Stimulated activated naive CD4-positive, alpha-beta T cell treated with Interleukin-2 at 50 U/mL for 16 hours (primary cell): ENCODE results near the gene NCOA3.
"Not testable (repeated sequence)": the region's sequence is repeated elsewhere in the genome, so short reads cannot be mapped to it uniquely, and the experiment has no call there.

Experiments
- DNase-seq: peaks from one replicate; lab custom pipeline; 2025; lab: John Stamatoyannopoulos, UW

NCOA3 gene

DNA sequence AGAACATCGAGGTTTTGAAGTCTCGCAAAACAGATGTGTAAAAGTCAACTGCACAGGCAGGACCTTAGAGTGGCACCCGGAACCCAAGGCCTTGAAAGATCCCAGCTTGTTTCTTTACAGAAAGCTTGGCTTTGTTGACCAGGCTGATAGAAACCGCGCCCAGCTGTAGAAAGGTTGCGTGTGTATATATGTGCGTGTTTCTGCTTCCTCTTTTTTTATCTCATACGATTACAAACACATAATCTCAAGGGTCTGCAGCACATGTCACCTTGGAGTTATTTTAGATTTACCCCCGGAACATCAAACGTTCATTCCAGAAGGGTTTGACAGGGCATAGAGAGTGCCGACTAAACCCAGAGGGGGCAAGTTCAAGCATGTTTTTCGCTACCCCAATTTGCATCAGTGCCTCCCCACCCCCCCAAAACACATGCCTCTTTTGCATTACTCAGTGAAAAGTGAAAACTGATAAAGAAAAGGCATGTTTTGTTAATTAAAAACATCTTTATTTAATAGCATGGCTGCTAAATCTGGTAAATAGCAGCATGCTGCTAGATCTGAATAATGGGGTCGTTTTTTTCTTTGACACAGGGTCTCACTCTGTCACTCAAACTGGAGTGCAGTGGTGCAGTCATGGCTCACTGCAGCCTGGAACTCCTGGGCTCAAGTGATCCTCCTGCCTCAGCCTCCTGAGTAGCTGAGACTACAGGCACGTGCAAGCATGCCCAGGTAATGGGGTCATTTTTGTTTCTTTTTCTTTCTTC is 33.2 kb upstream of the NCOA3 start:
- DNase-seq, result no peak

DNA sequence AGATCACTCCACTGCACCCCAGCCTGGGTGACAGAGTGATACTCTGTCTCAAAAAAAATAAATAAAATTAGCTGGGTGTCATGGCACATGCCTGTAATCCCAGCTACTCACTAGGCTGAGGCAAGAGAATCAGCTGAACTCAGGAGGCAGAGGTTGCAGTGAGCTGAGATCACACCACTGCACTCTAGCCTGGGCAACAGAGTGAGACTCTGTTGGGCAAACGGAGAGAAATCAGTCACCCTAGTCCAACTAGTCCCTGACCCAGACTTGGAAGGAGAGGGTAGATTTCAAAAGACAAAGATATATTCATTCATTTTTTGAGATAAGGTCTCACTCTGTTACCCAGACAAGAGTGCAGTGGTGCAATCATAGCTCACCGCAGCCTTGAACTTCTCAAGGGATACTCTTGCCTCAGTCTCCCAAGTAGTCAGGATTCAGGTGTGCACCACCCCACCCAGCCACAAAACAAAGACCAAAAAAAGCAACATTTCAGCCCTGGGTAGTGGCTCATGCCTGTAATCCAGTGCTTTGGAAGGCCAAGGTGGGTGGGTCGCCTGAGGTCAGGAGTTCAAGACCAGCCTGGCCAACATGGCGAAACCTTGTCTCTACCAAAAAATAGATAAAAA is 26.2 kb upstream of the NCOA3 start:
- no peak for DNase-seq

DNA sequence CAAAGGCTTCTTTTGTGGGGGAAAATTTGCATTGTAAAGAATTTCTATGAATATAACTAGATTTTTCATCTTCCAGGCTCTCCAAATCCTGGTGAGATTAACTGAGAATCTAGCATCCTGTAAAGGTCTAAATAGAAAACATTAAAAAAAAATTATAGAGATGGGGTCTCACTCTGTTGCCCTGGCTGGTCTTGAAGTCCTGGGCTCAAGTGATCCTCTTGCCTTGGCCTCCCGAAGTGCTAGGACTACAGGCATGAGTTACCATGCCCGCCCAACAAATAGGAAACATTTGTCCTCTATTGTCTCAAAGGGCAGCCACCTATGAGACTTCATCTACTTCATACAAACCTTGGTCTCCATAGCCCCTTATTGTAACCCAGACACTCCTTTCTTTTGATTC is 25.2 kb upstream of the NCOA3 start:
- no peak for DNase-seq

GRCh38 chr20:47479093-47479492 is 22.6 kb upstream of the NCOA3 start:
- DNase-seq, result no peak

GRCh38 chr20:47479506-47479905 is 22.2 kb upstream of the NCOA3 start:
- no peak for DNase-seq

- DNase-seq, result no peak
Observed at GRCh38 chr20:47480239-47480638, 21.4 kb upstream of the NCOA3 start.

DNA sequence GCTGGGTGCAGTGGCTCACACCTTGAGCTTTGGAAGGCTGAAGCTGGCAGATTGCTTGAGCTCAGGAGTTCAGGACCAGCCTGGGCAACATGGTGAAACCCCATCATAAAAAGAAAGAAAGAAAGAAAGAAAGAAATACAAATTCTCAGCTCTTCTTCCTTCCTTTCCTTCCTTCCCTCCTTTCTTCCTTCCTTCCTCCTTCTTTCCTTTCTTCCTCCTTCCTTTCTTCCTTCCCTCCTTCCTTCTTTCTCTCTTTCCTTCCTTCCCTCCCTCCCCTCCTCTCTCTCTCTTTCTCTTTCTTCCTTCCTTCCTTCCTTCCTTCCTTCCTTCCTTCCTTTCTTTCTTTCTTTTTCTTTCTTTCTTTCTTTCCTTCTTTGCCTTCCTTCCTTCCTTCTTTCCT is 21.0 kb upstream of the NCOA3 start:
- DNase-seq, result no peak

GRCh38 chr20:47481330-47482216 is 20.1 kb upstream of the NCOA3 start:
- DNase-seq, result no peak

DNA sequence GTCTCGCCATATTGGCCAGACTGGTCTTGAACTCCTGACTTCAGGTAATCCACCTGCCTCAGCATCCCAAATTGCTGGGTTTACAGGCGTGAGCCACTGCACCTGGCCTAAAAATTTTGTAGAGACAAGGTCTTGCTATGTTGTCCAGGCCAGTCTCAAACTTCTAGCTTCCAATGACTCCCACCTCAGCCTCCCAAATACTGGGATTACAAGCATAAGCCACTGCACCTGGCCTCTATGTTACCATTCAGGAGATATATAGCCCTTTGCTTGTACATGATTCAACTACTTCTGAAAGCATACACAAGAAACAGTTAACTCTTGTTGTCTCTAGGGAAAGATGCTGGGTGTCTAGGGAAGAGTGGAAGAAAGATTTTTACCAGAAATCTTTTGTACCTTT is 19.0 kb upstream of the NCOA3 start:
- DNase-seq, result no peak

DNA sequence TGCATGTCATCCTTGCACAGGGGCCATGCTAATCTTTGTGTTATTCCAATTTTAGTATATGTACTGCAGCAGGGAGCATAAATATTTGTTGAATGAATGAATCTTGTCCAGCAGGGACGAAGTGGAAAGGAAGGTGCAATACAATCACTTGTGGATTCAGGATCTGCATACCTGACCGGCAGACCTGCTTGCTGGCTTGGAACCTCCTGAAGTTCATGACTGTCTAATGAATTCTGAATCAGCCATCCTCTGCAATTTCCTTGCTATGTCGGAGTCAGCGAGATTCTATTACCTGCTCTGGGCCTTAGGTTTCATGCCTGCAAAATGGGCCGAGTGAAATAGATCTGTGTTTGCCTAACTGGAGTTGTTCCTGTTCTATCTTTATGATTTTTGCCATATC is 17.4 kb upstream of the NCOA3 start:
- DNase-seq, result no peak

DNA sequence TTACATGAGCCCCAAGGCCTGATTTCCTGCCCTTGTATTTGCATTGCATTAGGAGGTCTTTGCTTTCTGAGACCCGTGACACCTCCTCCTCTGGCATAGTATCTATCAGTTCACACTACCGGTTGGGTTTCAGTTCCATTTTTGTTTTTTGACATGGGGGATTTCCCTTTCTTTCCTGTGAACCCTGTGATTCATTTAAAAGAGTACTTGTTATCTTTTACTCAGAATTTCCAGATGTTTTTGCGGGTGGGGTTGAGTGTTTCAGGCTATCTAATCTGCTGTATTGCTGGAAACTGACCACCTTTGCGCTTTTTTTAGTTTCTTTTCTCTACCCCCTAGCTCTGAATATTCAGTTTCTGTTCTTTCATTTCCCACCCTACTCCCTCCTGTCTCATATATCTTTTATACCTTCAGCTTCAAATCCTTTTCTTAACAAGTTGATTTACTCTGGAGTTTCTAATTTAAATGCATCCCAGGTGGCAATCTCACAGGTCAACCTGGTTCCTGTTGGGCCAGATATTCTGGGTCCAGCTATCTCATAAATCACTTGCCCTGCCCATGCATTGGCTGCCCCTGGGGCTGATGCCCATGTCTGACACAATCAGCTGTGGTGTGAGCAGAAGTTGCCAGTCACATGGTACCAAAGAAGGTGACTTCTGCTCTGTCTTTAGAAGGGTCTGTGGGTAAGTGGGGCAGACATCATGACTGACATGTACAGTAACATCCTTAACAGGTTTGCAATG is 14.3 kb upstream of the NCOA3 start:
- DNase-seq, result peak; percentile 61

DNA sequence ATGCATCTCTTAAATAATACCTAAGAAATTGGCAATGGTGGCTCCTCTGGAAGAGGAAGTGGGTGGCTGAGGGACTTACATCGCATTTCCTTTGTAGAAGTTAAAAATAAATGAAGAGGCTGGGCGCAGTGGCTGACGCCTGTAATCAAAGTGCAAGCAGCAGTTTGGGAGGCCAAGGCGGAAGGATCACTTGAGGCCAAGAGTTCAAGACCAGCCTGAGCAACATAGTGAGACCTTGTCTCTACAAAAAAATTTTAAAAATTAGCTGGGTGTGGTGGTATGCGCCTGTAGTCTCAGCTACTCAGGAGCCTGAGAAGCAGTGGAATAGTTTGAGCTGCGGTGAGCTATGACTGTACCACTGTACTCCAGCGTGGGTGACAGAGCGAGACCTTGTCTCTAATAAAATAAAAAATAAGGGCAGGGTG is 12.2 kb upstream of the NCOA3 start:
- DNase-seq, result peak; percentile 14

DNA sequence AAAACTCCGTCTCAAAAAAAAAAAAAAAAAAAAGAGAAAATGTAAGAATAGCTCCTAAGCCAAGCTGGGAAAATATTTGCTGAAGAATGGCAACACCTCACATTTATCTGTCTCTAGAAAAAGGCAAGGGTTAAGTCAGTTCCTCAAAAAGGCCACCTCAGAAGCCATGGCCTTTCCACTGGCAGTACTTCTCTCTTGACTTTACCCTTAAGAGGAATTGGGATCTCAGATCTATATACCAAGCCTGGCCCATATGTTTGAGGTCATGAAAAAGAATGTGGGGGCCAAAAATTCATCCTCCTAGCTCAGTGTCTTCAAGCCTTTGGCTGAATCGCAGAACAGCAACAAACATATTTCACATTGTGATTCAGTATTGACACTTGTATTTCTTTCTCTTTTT is 10.9 kb upstream of the NCOA3 start:
- no peak for DNase-seq

GRCh38 chr20:47492284-47492683 is 9.4 kb upstream of the NCOA3 start:
- DNase-seq, result no peak

- DNase-seq, result peak; percentile 54
Observed at GRCh38 chr20:47493175-47493962, 8.3 kb upstream of the NCOA3 start.

- no peak for DNase-seq
Observed at GRCh38 chr20:47493963-47494293, 7.8 kb upstream of the NCOA3 start.

DNA sequence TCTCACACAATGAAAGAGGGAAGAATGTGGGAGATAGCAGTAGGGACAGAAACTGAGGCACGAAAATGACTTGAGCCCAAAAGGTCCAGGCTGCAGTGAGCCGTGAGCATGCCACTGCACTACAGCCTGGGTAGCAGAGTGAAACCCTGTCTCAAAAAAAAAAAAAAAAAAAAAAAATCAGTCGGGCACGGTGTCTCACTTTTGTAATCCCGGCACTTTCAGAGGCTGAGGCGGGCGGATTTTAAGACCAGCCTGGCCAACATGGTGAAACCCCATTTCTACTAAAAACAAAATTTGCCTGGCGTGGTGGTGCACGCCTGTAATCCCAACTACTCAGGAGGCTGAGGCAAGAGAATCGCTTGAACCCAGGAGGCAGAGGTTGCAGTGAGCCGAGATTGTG is 7.1 kb upstream of the NCOA3 start:
- DNase-seq, result not testable (repeated sequence)

DNA sequence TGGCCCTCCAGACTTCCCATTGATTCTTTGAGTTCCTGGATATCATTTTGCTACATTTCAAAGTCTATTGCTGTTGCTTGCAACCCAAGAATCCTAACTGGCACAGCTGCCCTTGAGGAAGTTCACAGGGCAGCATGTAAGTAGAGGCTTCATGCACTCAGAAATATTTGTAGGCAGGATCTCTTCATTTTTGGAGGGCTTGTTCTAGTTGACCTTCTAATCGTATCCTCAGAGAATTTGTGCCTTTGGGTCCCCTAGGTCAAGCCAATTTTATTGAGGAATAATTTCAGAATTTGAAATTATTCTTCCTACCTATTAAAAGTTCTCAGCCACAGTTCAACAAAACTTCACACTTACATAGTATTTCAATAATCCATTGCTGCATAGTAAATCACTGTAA is 5.6 kb upstream of the NCOA3 start:
- no peak for DNase-seq

GRCh38 chr20:47498606-47499005 is 3.1 kb upstream of the NCOA3 start:
- DNase-seq, result no peak

DNA sequence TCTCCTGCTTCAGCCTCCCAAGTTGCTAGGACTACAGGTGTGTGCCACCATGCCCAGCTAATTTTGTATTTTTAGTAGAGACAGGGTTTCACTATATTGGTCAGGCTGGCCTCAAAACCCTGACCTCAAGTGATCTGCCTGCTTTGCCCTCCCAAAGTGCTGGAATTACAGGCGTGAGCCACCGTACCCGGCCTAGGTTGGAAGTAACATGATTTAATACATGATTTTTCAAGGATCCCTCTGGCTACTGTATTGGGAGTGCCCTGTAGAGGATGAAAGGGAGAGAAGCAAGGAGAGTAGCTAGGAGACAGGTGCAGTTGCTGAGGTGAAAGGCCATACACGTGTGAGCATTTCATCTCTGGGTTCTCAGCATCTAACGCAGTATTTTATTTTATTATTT is 2.6 kb upstream of the NCOA3 start:
- DNase-seq, result no peak

DNA sequence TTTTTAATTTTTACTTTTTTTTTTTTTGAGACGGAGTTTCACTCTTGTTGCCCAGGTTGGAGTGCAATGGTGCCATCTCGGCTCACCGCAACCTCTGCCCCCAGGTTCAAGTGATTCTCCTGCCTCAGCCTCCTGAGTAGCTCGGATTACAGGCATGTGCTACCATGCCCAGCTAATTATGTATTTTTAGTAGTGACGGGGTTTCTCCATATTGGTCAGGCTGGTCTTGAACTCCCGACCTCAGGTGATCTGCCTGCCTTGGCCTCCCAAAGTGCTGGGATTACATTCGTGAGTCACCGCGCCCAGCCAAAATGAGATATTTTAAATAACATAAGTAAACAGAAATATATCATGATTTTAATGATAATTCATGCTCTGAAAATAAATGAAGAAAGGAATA is 1.6 kb upstream of the NCOA3 start:
- DNase-seq, result not testable (repeated sequence)

DNA sequence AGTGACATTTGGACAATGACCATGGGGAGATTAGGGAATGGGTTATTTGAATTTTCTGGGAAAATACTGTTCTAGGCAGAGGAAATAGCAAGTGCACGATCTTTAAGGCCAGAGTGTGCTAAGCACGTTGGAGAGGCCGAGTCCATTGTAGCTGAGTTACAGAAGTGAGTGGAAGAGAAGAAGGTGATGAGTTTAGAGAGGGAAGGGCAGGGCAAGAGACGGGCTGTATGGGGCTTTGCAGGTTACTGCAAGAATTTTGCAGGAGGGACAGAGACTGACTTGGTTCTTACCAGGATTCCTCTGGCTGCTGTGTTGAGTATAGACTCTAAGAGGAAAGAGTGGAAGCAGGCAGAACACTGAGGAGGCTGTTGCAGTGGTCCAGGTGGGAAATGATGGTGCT is 1.1 kb upstream of the NCOA3 start:
- no peak for DNase-seq
